HEK293 (cell line): ENCODE data around the gene IRS2.

Experiments
- GLIS1 ChIP-seq: fragments of 450-650 bp; formaldehyde crosslinking; IDR thresholded peaks from 2 replicates; pipeline ENCODE4 v1.5.1; 2016; ENCODE audit warnings: missing biosample characterization, missing genetic modification characterization
- PRDM1 ChIP-seq: fragments of 450-650 bp; formaldehyde crosslinking; IDR thresholded peaks from 2 replicates; pipeline ENCODE4; 2016; ENCODE audit warnings: missing biosample characterization, missing genetic modification characterization
- SCRT2 ChIP-seq: fragments of 450-650 bp; formaldehyde crosslinking; IDR thresholded peaks from 2 replicates; pipeline ENCODE4 v1.5.1; 2016; ENCODE audit warnings: missing biosample characterization, missing genetic modification characterization
- ZBTB1 ChIP-seq: fragments of 450-650 bp; formaldehyde crosslinking; IDR thresholded peaks from 2 replicates; pipeline ENCODE4 v1.5.1; 2016; ENCODE audit warnings: missing biosample characterization, missing genetic modification characterization
- ZBTB20 ChIP-seq: fragments of 450-650 bp; formaldehyde crosslinking; IDR thresholded peaks from 2 replicates; pipeline ENCODE4 v1.5.1; 2016; ENCODE audit warnings: missing biosample characterization, missing genetic modification characterization
- ZFP37 ChIP-seq: fragments of 450-650 bp; formaldehyde crosslinking; IDR thresholded peaks from 2 replicates; pipeline ENCODE4 v1.5.1; 2016; ENCODE audit warnings: missing biosample characterization, missing genetic modification characterization
- ZNF112 ChIP-seq: fragments of 450-650 bp; formaldehyde crosslinking; IDR thresholded peaks from 2 replicates; pipeline ENCODE4 v1.5.0; 2017; ENCODE audit warnings: missing biosample characterization, missing genetic modification characterization
- ZNF19 ChIP-seq: fragments of 450-650 bp; formaldehyde crosslinking; IDR thresholded peaks from 2 replicates; pipeline ENCODE4; 2016; ENCODE audit warnings: missing biosample characterization, missing genetic modification characterization, low read depth
- ZNF311 ChIP-seq: fragments of 450-650 bp; formaldehyde crosslinking; IDR thresholded peaks from 2 replicates; pipeline ENCODE4 v1.5.1; 2017; ENCODE audit warnings: missing biosample characterization, missing genetic modification characterization, borderline replicate concordance
- ZNF37A ChIP-seq: fragments of 450-650 bp; IDR thresholded peaks from 2 replicates; pipeline ENCODE4 v1.5.1; 2018; ENCODE audit warnings: missing biosample characterization, missing genetic modification characterization
- ZNF416 ChIP-seq: fragments of 450-650 bp; formaldehyde crosslinking; IDR thresholded peaks from 2 replicates; pipeline ENCODE4 v1.5.1; 2016; ENCODE audit warnings: missing biosample characterization, missing genetic modification characterization
- ZNF530 ChIP-seq: fragments of 450-650 bp; formaldehyde crosslinking; IDR thresholded peaks from 2 replicates; pipeline ENCODE4 v1.5.1; 2016; ENCODE audit warnings: low read depth, missing biosample characterization, missing genetic modification characterization
- ZNF544 ChIP-seq: fragments of 450-650 bp; formaldehyde crosslinking; IDR thresholded peaks from 2 replicates; pipeline ENCODE4 v1.5.0; 2017; ENCODE audit warnings: missing biosample characterization, missing genetic modification characterization
- ZNF626 ChIP-seq: fragments of 450-650 bp; sonication (Bioruptor Pico); formaldehyde crosslinking; IDR thresholded peaks from 2 replicates; pipeline ENCODE4 v1.5.1; 2018; ENCODE audit warnings: missing biosample characterization, missing genetic modification characterization, inconsistent platforms
- ZNF747 ChIP-seq: fragments of 450-650 bp; formaldehyde crosslinking; IDR thresholded peaks from 2 replicates; pipeline ENCODE4 v1.5.1; 2016; ENCODE audit warnings: missing biosample characterization, missing genetic modification characterization
- TF ChIP-seq, protein P1 (sequence below): fragments of 450-650 bp; formaldehyde crosslinking; IDR thresholded peaks from 2 replicates; pipeline ENCODE4 v1.5.1; 2016; ENCODE audit warnings: missing biosample characterization, missing genetic modification characterization
- TF ChIP-seq, protein P2 (sequence below): fragments of 450-650 bp; formaldehyde crosslinking; IDR thresholded peaks from 2 replicates; pipeline ENCODE4 v1.5.1; 2017; ENCODE audit warnings: missing biosample characterization, mild to moderate bottlenecking, missing genetic modification characterization, moderate library complexity
- TF ChIP-seq, protein P3 (sequence below): fragments of 450-650 bp; formaldehyde crosslinking; conservative IDR thresholded peaks from 2 replicates; pipeline ENCODE4 v1.5.1; 2016; ENCODE audit warnings: low read depth, missing biosample characterization, missing genetic modification characterization
- TF ChIP-seq, protein P4 (sequence below): fragments of 450-650 bp; formaldehyde crosslinking; IDR thresholded peaks from 2 replicates; pipeline ENCODE4 v1.5.1; 2016; ENCODE audit warnings: missing biosample characterization, missing genetic modification characterization, low read depth
- TF ChIP-seq, protein P5 (sequence below): fragments of 450-650 bp; formaldehyde crosslinking; IDR thresholded peaks from 2 replicates; pipeline ENCODE4 v1.5.1; 2017; ENCODE audit warnings: missing biosample characterization, missing genetic modification characterization
- TF ChIP-seq, protein P6 (sequence below): fragments of 450-650 bp; formaldehyde crosslinking; IDR thresholded peaks from 2 replicates; pipeline ENCODE4 v1.5.1; 2016; ENCODE audit warnings: missing biosample characterization, missing genetic modification characterization
- TF ChIP-seq, protein P7 (sequence below): fragments of 450-650 bp; formaldehyde crosslinking; IDR thresholded peaks from 2 replicates; pipeline ENCODE4 v1.5.1; 2016; ENCODE audit warnings: missing biosample characterization, missing genetic modification characterization

IRS2 gene

DNA sequence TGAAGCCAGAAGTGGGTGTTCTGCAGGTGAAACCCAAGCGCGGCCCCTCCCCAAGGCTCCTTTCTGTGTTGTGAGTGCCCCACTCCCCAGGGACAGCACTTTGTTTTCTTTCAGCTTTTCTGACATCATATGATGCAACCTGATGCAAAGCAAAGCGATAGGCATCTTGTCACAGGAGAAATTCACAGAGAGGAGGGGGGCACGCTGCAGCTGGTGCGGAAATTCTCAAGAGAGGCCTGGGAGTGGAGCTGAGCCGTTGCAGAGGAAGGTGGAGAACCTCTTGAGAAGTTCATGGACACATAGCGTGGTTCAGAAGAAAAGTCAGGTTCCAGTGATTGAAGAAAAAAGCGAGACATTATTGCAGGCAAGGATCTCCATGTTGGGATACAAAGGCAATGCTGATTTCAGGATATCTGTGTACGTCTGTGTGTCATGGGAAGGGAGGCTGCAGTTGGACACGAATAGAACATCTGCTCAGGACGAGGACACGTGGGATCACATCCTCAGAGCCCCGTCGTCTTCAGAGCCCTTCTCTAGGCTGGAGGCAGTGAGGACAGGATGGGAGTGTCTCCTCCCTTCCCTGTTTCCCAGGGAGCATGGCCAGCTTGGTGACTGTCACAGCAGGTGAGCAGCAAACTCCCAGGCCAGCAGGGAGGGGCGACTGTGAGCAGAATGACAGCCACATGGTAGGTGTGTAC is 79.2 kb downstream of the IRS2 start (continued):
- TF ChIP-seq GLIS1 (tag by site-specific recombination) (no peak), ZBTB20 (tag by site-specific recombination) (no peak), ZNF112 (tag by site-specific recombination) (no peak), ZNF37A (tag by site-specific recombination) (no peak), ZNF19 (no peak), ZNF626 (tag by site-specific recombination) (no peak), ZFP37 (tag by site-specific recombination) (no peak), ZNF416 (no peak), ZNF747 (tag by site-specific recombination) (no peak), ZNF544 (tag by site-specific recombination) (no peak), ZBTB1 (tag by site-specific recombination) (no peak), ZNF530 (no peak), SCRT2 (no peak; the same call in 1 of the 2 replicates), PRDM1 (no peak), ZNF311 (tag by site-specific recombination) (no peak)
- TF ChIP-seq, protein P1, sequence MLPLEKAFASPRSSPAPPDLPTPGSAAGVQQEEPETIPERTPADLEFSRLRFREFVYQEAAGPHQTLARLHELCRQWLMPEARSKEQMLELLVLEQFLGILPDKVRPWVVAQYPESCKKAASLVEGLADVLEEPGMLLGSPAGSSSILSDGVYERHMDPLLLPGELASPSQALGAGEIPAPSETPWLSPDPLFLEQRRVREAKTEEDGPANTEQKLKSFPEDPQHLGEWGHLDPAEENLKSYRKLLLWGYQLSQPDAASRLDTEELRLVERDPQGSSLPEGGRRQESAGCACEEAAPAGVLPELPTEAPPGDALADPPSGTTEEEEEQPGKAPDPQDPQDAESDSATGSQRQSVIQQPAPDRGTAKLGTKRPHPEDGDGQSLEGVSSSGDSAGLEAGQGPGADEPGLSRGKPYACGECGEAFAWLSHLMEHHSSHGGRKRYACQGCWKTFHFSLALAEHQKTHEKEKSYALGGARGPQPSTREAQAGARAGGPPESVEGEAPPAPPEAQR (tag by site-specific recombination) = no peak
- TF ChIP-seq, protein P2, sequence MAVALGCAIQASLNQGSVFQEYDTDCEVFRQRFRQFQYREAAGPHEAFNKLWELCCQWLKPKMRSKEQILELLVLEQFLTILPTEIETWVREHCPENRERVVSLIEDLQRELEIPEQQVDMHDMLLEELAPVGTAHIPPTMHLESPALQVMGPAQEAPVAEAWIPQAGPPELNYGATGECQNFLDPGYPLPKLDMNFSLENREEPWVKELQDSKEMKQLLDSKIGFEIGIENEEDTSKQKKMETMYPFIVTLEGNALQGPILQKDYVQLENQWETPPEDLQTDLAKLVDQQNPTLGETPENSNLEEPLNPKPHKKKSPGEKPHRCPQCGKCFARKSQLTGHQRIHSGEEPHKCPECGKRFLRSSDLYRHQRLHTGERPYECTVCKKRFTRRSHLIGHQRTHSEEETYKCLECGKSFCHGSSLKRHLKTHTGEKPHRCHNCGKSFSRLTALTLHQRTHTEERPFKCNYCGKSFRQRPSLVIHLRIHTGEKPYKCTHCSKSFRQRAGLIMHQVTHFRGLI (tag by site-specific recombination) = no peak
- TF ChIP-seq, protein P3, sequence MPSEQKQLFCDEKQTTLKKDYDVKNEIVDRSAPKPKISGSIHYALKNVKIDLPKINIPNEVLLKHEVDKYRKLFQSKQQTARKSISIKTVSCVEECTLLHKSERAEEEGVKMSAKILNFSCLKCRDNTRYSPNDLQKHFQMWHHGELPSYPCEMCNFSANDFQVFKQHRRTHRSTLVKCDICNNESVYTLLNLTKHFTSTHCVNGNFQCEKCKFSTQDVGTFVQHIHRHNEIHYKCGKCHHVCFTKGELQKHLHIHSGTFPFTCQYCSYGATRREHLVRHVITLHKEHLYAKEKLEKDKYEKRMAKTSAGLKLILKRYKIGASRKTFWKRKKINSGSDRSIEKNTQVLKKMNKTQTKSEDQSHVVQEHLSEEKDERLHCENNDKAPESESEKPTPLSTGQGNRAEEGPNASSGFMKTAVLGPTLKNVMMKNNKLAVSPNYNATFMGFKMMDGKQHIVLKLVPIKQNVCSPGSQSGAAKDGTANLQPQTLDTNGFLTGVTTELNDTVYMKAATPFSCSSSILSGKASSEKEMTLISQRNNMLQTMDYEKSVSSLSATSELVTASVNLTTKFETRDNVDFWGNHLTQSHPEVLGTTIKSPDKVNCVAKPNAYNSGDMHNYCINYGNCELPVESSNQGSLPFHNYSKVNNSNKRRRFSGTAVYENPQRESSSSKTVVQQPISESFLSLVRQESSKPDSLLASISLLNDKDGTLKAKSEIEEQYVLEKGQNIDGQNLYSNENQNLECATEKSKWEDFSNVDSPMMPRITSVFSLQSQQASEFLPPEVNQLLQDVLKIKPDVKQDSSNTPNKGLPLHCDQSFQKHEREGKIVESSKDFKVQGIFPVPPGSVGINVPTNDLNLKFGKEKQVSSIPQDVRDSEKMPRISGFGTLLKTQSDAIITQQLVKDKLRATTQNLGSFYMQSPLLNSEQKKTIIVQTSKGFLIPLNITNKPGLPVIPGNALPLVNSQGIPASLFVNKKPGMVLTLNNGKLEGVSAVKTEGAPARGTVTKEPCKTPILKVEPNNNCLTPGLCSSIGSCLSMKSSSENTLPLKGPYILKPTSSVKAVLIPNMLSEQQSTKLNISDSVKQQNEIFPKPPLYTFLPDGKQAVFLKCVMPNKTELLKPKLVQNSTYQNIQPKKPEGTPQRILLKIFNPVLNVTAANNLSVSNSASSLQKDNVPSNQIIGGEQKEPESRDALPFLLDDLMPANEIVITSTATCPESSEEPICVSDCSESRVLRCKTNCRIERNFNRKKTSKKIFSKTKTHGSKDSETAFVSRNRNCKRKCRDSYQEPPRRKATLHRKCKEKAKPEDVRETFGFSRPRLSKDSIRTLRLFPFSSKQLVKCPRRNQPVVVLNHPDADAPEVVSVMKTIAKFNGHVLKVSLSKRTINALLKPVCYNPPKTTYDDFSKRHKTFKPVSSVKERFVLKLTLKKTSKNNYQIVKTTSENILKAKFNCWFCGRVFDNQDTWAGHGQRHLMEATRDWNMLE = 0 out of 2 replicates have a peak, but pooled peaks have one; percentile 26
- TF ChIP-seq, protein P4, sequence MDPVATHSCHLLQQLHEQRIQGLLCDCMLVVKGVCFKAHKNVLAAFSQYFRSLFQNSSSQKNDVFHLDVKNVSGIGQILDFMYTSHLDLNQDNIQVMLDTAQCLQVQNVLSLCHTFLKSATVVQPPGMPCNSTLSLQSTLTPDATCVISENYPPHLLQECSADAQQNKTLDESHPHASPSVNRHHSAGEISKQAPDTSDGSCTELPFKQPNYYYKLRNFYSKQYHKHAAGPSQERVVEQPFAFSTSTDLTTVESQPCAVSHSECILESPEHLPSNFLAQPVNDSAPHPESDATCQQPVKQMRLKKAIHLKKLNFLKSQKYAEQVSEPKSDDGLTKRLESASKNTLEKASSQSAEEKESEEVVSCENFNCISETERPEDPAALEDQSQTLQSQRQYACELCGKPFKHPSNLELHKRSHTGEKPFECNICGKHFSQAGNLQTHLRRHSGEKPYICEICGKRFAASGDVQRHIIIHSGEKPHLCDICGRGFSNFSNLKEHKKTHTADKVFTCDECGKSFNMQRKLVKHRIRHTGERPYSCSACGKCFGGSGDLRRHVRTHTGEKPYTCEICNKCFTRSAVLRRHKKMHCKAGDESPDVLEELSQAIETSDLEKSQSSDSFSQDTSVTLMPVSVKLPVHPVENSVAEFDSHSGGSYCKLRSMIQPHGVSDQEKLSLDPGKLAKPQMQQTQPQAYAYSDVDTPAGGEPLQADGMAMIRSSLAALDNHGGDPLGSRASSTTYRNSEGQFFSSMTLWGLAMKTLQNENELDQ (tag by site-specific recombination) = no peak
- TF ChIP-seq, protein P5, sequence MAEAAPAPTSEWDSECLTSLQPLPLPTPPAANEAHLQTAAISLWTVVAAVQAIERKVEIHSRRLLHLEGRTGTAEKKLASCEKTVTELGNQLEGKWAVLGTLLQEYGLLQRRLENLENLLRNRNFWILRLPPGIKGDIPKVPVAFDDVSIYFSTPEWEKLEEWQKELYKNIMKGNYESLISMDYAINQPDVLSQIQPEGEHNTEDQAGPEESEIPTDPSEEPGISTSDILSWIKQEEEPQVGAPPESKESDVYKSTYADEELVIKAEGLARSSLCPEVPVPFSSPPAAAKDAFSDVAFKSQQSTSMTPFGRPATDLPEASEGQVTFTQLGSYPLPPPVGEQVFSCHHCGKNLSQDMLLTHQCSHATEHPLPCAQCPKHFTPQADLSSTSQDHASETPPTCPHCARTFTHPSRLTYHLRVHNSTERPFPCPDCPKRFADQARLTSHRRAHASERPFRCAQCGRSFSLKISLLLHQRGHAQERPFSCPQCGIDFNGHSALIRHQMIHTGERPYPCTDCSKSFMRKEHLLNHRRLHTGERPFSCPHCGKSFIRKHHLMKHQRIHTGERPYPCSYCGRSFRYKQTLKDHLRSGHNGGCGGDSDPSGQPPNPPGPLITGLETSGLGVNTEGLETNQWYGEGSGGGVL (tag by site-specific recombination) = peak; percentile 60
- TF ChIP-seq, protein P6, sequence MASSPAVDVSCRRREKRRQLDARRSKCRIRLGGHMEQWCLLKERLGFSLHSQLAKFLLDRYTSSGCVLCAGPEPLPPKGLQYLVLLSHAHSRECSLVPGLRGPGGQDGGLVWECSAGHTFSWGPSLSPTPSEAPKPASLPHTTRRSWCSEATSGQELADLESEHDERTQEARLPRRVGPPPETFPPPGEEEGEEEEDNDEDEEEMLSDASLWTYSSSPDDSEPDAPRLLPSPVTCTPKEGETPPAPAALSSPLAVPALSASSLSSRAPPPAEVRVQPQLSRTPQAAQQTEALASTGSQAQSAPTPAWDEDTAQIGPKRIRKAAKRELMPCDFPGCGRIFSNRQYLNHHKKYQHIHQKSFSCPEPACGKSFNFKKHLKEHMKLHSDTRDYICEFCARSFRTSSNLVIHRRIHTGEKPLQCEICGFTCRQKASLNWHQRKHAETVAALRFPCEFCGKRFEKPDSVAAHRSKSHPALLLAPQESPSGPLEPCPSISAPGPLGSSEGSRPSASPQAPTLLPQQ (tag by site-specific recombination) = 0 out of 2 replicates have a peak, but pooled peaks have one; percentile 10
- TF ChIP-seq, protein P7, sequence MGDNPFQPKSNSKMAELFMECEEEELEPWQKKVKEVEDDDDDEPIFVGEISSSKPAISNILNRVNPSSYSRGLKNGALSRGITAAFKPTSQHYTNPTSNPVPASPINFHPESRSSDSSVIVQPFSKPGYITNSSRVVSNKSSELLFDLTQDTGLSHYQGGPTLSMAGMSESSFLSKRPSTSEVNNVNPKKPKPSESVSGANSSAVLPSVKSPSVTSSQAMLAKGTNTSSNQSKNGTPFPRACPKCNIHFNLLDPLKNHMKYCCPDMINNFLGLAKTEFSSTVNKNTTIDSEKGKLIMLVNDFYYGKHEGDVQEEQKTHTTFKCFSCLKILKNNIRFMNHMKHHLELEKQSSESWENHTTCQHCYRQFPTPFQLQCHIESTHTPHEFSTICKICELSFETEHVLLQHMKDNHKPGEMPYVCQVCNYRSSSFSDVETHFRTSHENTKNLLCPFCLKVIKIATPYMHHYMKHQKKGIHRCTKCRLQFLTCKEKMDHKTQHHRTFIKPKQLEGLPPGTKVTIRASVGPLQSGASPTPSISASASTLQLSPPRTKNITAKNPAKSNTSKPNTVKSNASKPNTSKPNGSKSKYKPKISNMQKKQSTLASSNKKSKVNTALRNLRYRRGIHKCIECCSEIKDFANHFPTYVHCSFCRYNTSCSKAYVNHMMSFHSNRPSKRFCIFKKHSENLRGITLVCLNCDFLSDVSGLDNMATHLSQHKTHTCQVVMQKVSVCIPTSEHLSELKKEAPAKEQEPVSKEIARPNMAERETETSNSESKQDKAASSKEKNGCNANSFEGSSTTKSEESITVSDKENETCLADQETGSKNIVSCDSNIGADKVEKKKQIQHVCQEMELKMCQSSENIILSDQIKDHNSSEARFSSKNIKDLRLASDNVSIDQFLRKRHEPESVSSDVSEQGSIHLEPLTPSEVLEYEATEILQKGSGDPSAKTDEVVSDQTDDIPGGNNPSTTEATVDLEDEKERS (tag by site-specific recombination) = no peak
